HG02852 (cell line): ENCODE data around the gene RBL1.
A peak's percentile ranks its signal among the peaks of the same experiment; 100 is the strongest.
"Not testable (repeated sequence)": the region's sequence is repeated elsewhere in the genome, so short reads cannot be mapped to it uniquely, and the experiment has no call there.

Experiments
- ATAC-seq: cut with Tn5 transposase; IDR thresholded peaks from one replicate; pipeline ENCODE4 v1.9.1; 2021; ENCODE audit warnings: mild to moderate bottlenecking, moderate library complexity; ENCODE audit not compliant: unreplicated experiment

The RBL1 gene

GRCh38 chr20:37095599-37096414, at the start of gene RBL1:
RBL1 (minus strand) TSS chr20:37095997; CDS start chr20:37095928, 69 bp downstream.
- ATAC-seq = peak; percentile 71

- no peak for ATAC-seq
Measured at GRCh38 chr20:37144856-37145404, 49.1 kb upstream of the RBL1 start.

GRCh38 chr20:37142708-37143107, 46.9 kb upstream of the RBL1 start:
- ATAC-seq = no peak

- no peak for ATAC-seq
Measured at GRCh38 chr20:37137547-37137946, 41.8 kb upstream of the RBL1 start.

- no peak for ATAC-seq
Measured at GRCh38 chr20:37133952-37134351, 38.2 kb upstream of the RBL1 start.

GRCh38 chr20:37131486-37131885, 35.7 kb upstream of the RBL1 start:
- no peak for ATAC-seq

GRCh38 chr20:37128803-37129202, 33.0 kb upstream of the RBL1 start:
- no peak for ATAC-seq

GRCh38 chr20:37126290-37126689, 30.5 kb upstream of the RBL1 start:
- not testable (repeated sequence) for ATAC-seq

GRCh38 chr20:37123441-37123840, 27.6 kb upstream of the RBL1 start:
- no peak for ATAC-seq

- ATAC-seq = no peak
Measured at GRCh38 chr20:37120497-37120896, 24.7 kb upstream of the RBL1 start.

GRCh38 chr20:37119356-37120036, 23.7 kb upstream of the RBL1 start:
- ATAC-seq = no peak

- no peak for ATAC-seq
Measured at GRCh38 chr20:37114012-37114411, 18.2 kb upstream of the RBL1 start.

- no peak for ATAC-seq
Measured at GRCh38 chr20:37111926-37112455, 16.2 kb upstream of the RBL1 start.

- ATAC-seq = no peak
Measured at GRCh38 chr20:37108676-37109075, 12.9 kb upstream of the RBL1 start.

- no peak for ATAC-seq
Measured at GRCh38 chr20:37102571-37102970, 6.8 kb upstream of the RBL1 start.

GRCh38 chr20:37096415-37097041, 731 bp upstream of the RBL1 start:
- ATAC-seq = no peak

- peak; percentile 12 for ATAC-seq
Measured at GRCh38 chr20:37095108-37095598, 644 bp downstream of the RBL1 start.

- no peak for ATAC-seq
Measured at GRCh38 chr20:37090407-37090806, 5.4 kb downstream of the RBL1 start.

- no peak for ATAC-seq
Measured at GRCh38 chr20:37081717-37082289, 14.0 kb downstream of the RBL1 start.

GRCh38 chr20:37077009-37077408, 18.8 kb downstream of the RBL1 start:
- no peak for ATAC-seq
